Stimulated activated CD4-positive, alpha-beta T cell treated with anti-CD3 and anti-CD28 coated beads, Interleukin-4, amount 100 ng/mL, for 24 hours (primary cell): ENCODE results near the gene MITF.

Source experiments
- DNase-seq: peaks from one replicate; pipeline ENCODE4 v3.0.0-alpha.2; 2020

MITF gene

GRCh38 chr3:69761896-69762767, 22.9 kb downstream of the MITF start:
- DNase-seq: no peak

- DNase-seq: no peak
Observed at GRCh38 chr3:69762768-69763229, 23.5 kb downstream of the MITF start.

- no peak for DNase-seq
Observed at GRCh38 chr3:69763458-69763857, 24.2 kb downstream of the MITF start.

- DNase-seq: no peak
Observed at GRCh38 chr3:69764121-69764741, 25.0 kb downstream of the MITF start.

GRCh38 chr3:69764861-69765260, 25.6 kb downstream of the MITF start:
- DNase-seq: no peak

- DNase-seq: no peak
Observed at GRCh38 chr3:69766638-69767037, 27.4 kb downstream of the MITF start.

- no peak for DNase-seq
Observed at GRCh38 chr3:69767571-69767970, 28.3 kb downstream of the MITF start.

- DNase-seq: no peak
Observed at GRCh38 chr3:69768438-69768837, 29.2 kb downstream of the MITF start.

GRCh38 chr3:69770219-69770618, 31.0 kb downstream of the MITF start:
- no peak for DNase-seq

- no peak for DNase-seq
Observed at GRCh38 chr3:69770976-69771634, 31.8 kb downstream of the MITF start.

GRCh38 chr3:69772152-69772867, 33.0 kb downstream of the MITF start:
- no peak for DNase-seq

- no peak for DNase-seq
Observed at GRCh38 chr3:69774029-69774428, 34.8 kb downstream of the MITF start.

- DNase-seq: no peak
Observed at GRCh38 chr3:69775751-69776150, 36.5 kb downstream of the MITF start.

GRCh38 chr3:69776289-69776688, 37.0 kb downstream of the MITF start:
- DNase-seq: no peak

- no peak for DNase-seq
Observed at GRCh38 chr3:69776920-69777581, 37.8 kb downstream of the MITF start.

GRCh38 chr3:69777582-69777967, 38.3 kb downstream of the MITF start:
- no peak for DNase-seq

GRCh38 chr3:69781593-69781992, 42.3 kb downstream of the MITF start:
- DNase-seq: no peak

- DNase-seq: no peak
Observed at GRCh38 chr3:69784954-69785514, 45.8 kb downstream of the MITF start.

GRCh38 chr3:69785769-69786320, 46.6 kb downstream of the MITF start:
- DNase-seq: no peak

GRCh38 chr3:69786854-69787253, 47.6 kb downstream of the MITF start:
- DNase-seq: no peak

- no peak for DNase-seq
Observed at GRCh38 chr3:69787436-69788168, 48.3 kb downstream of the MITF start.
